Thyroid gland (tissue), 4 donors: ENCODE data around the gene SCN1A. TPM values are rescaled to one million over a fixed set of nuclear protein-coding genes. Genes with fewer than 3 reads are reported as not detected.
"Not testable (repeated sequence)": the region's sequence is repeated elsewhere in the genome, so short reads cannot be mapped to it uniquely, and the experiment has no call there.

ENCODE experiments used
- DNase-seq, 2 donors: peaks; one replicate each; pipeline ENCODE4 v3.0.0-alpha.2; 2019
- H3K27ac ChIP-seq, 3 donors: fragments of 200-600 bp; sonication (generic); 1 replicate in 2 of 3; 2 replicates in 1 of 3; pipeline ENCODE4 v1.5.1; 2016 to 2019; ENCODE audit warnings: mild to moderate bottlenecking in 1 of 3, moderate library complexity in 1 of 3
- H3K27me3 ChIP-seq: fragments of 200-600 bp; sonication (generic); one replicate; pipeline ENCODE4 v1.5.1; 2019
- H3K36me3 ChIP-seq, 2 donors: fragments of 200-600 bp; sonication (generic); one replicate each; pipeline ENCODE4 v1.5.1; 2016 to 2019
- H3K4me1 ChIP-seq, 2 donors: fragments of 200-600 bp; sonication (generic); one replicate each; pipeline ENCODE4 v1.5.1; 2017 to 2019
- H3K4me3 ChIP-seq, 3 donors: fragments of 200-600 bp; sonication (generic); replicated peaks in 1 of 3; 1 replicate in 2 of 3; 2 replicates in 1 of 3; pipeline ENCODE4 v1.5.1; 2016; ENCODE audit warnings: mild to moderate bottlenecking in 1 of 3
- H3K9me3 ChIP-seq: fragments of 200-600 bp; sonication (generic); one replicate; pipeline ENCODE4 v1.5.1; 2017
- CTCF ChIP-seq, 6 experiments: fragments of 200-600 bp in 3 of 6; fragments of 450-650 bp in 3 of 6; sonication (generic) in 3 of 6; IDR thresholded peaks; one replicate each; pipeline ENCODE4 v1.5.1; 2016 to 2019; ENCODE audit warnings: antibody characterized with exemption in 6 of 6, mild to moderate bottlenecking in 2 of 6, inconsistent platforms in 1 of 6, moderate library complexity in 1 of 6
- POLR2A ChIP-seq, 2 donors: fragments of 450-650 bp; IDR thresholded peaks; one replicate each; pipeline ENCODE4 v1.6.1; 2017; ENCODE audit warnings: antibody characterized with exemption in 2 of 2, mild to moderate bottlenecking in 2 of 2, moderate library complexity in 1 of 2
- WGBS, 2 donors: methylation state at CpG; one replicate each; pipeline ENCODE4 v1.1.5; 2017; 5-methylcytosine and 5-hydroxymethylcytosine counted together
- intact Hi-C: fragments of 100-400 bp; cut with DNase I; formaldehyde crosslinking; loops from one replicate; pipeline ENCODE4 v1.15.1; 2023
- total RNA-seq, 4 donors: library from RNA; depleted of rRNA; stranded (reverse); fragments of >200 nt; gene quantifications; one replicate each; pipeline ENCODE4 v1.2.3, GENCODE V29; 2016

Gene SCN1A
- total RNA-seq, 4 donors from 2014 or later = not detected

DNA sequence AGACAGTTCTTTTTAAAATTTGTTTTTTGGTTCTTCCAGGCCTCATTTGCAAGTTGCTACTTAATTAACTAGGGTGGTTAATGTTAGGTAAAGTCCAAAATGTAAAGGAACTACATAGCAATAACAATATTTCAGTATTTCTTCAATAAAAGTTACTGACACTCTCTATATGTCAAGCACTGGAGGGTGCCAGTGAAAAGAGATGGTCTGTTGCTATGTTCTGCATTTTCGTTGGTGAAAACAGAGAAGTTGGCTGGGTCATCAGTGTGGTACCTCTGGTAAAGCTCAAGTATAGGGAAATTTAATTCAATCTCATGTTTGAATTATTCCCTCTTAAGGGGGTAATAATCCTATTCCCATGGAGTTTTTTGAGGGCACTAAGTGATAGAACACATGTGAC is 16.3 kb upstream of the SCN1A start:
- no peak for TF ChIP-seq POLR2A (IDR thresholded peaks at IDR 0.05)
- TF ChIP-seq CTCF (IDR thresholded peaks at IDR 0.05) = no peak
- intact Hi-C loops = no loop called here

DNA sequence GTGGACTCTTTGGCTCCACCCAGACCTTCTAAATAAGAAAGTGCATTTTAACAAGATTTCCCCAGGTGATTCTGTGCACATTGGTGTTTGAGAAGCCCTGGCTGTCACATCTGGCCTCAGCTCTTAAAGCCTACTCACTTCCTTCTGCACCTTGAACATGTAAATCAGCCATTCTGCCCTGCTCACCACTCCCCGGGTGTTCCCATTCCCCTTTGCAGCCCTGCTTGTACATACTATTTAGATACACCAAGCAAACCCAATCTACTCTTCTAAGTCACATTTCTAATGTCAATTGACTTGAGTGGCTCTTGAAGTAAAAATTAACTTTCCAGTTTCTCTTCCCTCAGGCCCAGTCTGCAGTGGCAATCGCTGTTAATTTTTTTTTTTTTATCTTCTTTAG is 13.1 kb upstream of the SCN1A start:
- 44 to 58% methylated on average over 2 of the region's 2 CpGs for WGBS, 2 donors

More for the DNA sequence above, 16.3 kb upstream of the SCN1A start:
- Histone ChIP-seq H3K36me3 (no peaks in the 10 kb centered on the region), H3K27ac (no peak overlapping the region), H3K4me3 (no peak overlapping the region), H3K9me3 (no peaks in the 10 kb centered on the region), H3K4me1 (no peaks in the 10 kb centered on the region), H3K27me3 (no peaks in the 10 kb centered on the region)
- no peak for DNase-seq
- 80 to 89% methylated on average over 1 of the region's 1 CpG for WGBS, 2 donors

DNA sequence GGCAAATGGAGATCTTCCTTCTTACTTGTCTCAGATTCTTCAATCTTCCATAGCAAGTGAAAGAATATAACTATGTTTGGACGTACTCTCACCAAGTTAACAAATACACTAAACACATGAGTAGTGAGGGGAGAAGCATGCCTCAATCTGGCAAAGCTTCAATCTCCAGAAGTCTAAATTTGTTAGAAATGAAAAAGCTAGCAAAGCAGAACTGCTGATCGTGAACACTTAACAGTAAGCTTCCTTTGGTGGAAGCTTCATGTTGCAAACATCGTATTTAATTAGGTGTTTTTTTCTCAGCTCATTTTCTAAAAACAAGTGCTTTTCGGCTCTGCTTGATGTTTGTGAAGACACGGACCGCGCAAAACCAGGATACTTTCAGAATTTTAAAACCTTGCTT is 12.7 kb upstream of the SCN1A start:
- Histone ChIP-seq H3K27me3 (no peaks in the 10 kb centered on the region), H3K4me1 (no peaks in the 10 kb centered on the region), H3K27ac (no peak overlapping the region), H3K4me3 (no peak overlapping the region), H3K9me3 (no peaks in the 10 kb centered on the region), H3K36me3 (no peaks in the 10 kb centered on the region)
- intact Hi-C loops = no loop called here
- no peak for DNase-seq
- TF ChIP-seq POLR2A (IDR thresholded peaks at IDR 0.05) (no peak), CTCF (IDR thresholded peaks at IDR 0.05) (no peak)
- WGBS, 2 donors = 57 to 76% methylated on average over 7 of the region's 7 CpGs

More for the DNA sequence above, 13.1 kb upstream of the SCN1A start:
- no peaks in the 10 kb centered on the region for H3K36me3 ChIP-seq
- TF ChIP-seq CTCF (IDR thresholded peaks at IDR 0.05) = no peak
- no peak for TF ChIP-seq POLR2A (IDR thresholded peaks at IDR 0.05)
- H3K27me3 ChIP-seq = no peaks in the 10 kb centered on the region
- H3K9me3 ChIP-seq = no peaks in the 10 kb centered on the region
- DNase-seq = no peak
- H3K27ac ChIP-seq = no peak overlapping the region
- intact Hi-C loops = no loop called here
- H3K4me3 ChIP-seq = no peak overlapping the region
- no peaks in the 10 kb centered on the region for H3K4me1 ChIP-seq

DNA sequence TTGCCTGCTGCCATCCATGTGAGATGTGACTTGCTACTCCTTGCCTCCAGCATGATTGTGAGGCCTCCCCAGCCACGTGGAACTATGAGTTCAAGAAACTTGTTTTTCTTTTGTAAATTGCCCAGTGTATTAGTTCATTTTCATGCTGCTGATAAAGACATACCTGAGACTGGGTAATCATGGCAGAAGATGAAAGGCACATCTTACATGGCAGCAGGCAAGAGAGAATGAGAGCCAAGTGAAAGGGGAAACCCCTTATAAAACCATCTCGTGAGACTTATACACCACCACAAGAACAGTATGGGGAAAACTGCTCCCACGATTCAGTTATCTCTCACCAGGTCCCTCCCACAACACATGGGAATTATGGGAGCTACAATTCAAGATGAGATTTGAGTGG is 11.7 kb upstream of the SCN1A start:
- WGBS, 2 donors = 73 to 88% methylated on average over 3 of the region's 3 CpGs
- intact Hi-C loops, H3K36me3 ChIP-seq, H3K9me3 ChIP-seq, DNase-seq, H3K27me3 ChIP-seq, H3K27ac ChIP-seq, H3K4me1 ChIP-seq, H3K4me3 ChIP-seq: not testable (repeated sequence)

DNA sequence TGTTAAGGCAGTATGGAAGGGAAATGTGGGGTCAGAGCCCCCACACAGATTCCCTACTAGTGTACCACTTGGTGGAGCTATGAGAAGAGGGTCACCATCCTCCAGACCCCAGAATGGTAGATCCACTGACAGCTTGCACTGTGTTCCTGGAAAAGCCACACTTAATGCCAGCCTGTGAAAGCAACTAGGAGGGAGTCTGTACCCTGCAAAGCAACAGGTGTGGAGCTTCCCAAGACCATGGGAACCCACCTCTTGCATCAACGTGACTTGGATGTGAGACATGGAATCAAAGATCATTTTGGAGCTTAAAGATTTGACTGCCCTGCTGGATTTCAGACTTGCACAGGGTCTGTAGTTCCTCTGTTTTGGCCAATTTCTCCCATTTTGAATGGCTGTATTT is 10.8 kb upstream of the SCN1A start:
- Histone ChIP-seq H3K4me1 (no peaks in the 10 kb centered on the region), H3K27ac (no peak overlapping the region), H3K36me3 (no peaks in the 10 kb centered on the region), H3K9me3 (no peaks in the 10 kb centered on the region), H3K4me3 (no peak overlapping the region), H3K27me3 (no peaks in the 10 kb centered on the region)
- DNase-seq = no peak
- TF ChIP-seq POLR2A (IDR thresholded peaks at IDR 0.05) (no peak), CTCF (IDR thresholded peaks at IDR 0.05) (no peak)
- WGBS, 2 donors = 88 to 100% methylated on average over 1 of the region's 1 CpG
- intact Hi-C loops = no loop called here

GRCh38 chr2:166138144-166138543 is 10.3 kb upstream of the SCN1A start:
- no peak for DNase-seq
- Histone ChIP-seq H3K4me1 (no peaks in the 10 kb centered on the region), H3K36me3 (no peaks in the 10 kb centered on the region), H3K27ac (no peak overlapping the region), H3K9me3 (no peaks in the 10 kb centered on the region), H3K27me3 (no peaks in the 10 kb centered on the region), H3K4me3 (no peak overlapping the region)
- WGBS, 2 donors = 93 to 100% methylated on average over 2 of the region's 2 CpGs
- no peak for TF ChIP-seq POLR2A (IDR thresholded peaks at IDR 0.05)
- TF ChIP-seq CTCF (IDR thresholded peaks at IDR 0.05) = no peak
- intact Hi-C loops = no loop called here
